ENCODE data around the gene RAB11FIP5.

RAB11FIP5 gene

GRCh38 chr2:73032702-73033097 lies 80.0 kb downstream of the RAB11FIP5 start:
- Histone ChIP-seq H3K27ac (no peak overlapping the region), H3K4me3 (ENCODE audit: low read depth, low read length) (no peak overlapping the region), H3K27me3 (ENCODE audit: control insufficient read depth, insufficient read depth, low read length) (no peaks in the 10 kb centered on the region), H3K9me3 (ENCODE audit: control insufficient read depth, low read length) (no peaks in the 10 kb centered on the region), H3K36me3 (ENCODE audit: control insufficient read depth, insufficient read depth, low read length) (no peaks in the 10 kb centered on the region), H3K9ac (no peak overlapping the region), H3K4me2 (ENCODE audit: low read length) (no peak overlapping the region), H2AFZ (no peak overlapping the region), H3K79me2 (no peaks in the 10 kb centered on the region), H3K4me1 (no peaks in the 10 kb centered on the region)
- no peak for TF ChIP-seq CTCF (IDR thresholded peaks at IDR 0.05)

DNA sequence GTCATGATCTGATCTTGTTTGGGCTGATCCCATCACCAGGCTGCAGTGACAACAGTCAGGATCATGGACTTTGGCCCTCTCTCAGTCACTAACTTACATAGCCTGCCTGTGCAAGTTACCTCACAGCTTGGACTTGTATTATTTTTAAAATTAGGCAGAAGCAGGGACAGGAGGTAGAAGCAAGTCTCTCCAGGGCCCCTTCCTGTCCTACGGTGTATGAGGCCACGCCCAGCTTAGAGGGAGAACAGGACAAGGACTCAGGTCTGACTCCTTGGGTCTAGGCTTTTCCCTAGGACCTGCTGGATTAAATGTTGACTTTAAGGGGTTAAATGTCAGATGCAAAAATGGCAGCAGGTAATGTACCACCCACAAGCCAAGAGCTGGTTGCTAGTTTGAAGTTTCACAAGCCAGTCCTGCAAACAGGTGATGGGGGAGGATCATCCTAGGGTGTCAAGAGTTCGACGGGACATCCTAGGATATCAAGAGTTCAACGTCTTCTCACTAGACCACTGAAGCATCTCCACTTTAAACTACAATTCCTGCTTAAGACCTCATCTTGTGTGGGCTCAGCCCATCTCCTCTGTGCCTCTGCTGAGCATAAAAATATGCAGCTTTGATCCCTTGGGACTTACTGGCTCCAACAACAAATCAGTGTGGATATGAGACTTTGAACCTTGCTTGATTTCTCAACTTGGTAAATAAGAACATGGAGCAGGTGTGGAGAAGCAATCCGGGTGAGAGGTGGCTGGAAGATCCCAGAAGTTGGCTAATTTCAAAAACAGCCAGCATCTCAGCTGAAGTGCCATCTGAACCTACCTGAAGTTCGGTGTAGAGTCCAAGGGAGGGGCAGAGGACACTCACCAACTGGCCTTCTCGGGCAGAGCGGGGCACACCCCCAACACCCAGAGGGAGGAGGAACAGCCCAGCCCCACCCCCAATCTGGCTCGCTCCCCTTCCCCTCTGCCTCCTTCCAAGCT lies 80.7 kb downstream of the RAB11FIP5 start:
- Histone ChIP-seq H3K27ac (no peak overlapping the region), H3K4me3 (ENCODE audit: low read depth, low read length) (no peak overlapping the region), H3K79me2 (no peaks in the 10 kb centered on the region), H2AFZ (no peak overlapping the region), H3K36me3 (ENCODE audit: control insufficient read depth, insufficient read depth, low read length) (no peaks in the 10 kb centered on the region), H3K27me3 (ENCODE audit: control insufficient read depth, insufficient read depth, low read length) (no peaks in the 10 kb centered on the region), H3K4me1 (no peaks in the 10 kb centered on the region), H3K9me3 (ENCODE audit: control insufficient read depth, low read length) (no peaks in the 10 kb centered on the region), H3K9ac (no peak overlapping the region), H3K4me2 (ENCODE audit: low read length) (no peak overlapping the region)
- no peak for TF ChIP-seq CTCF (IDR thresholded peaks at IDR 0.05)

GRCh38 chr2:73031095-73031678 lies 81.6 kb downstream of the RAB11FIP5 start:
- no peak for TF ChIP-seq CTCF (IDR thresholded peaks at IDR 0.05)
- Histone ChIP-seq H3K9ac (no peak overlapping the region), H3K27ac (no peak overlapping the region)

GRCh38 chr2:73028841-73029240 lies 83.9 kb downstream of the RAB11FIP5 start:
- no peaks in the 10 kb centered on the region for H3K4me1 ChIP-seq
- H3K27ac ChIP-seq, result no peak overlapping the region
- no peaks in the 10 kb centered on the region for H3K36me3 ChIP-seq (ENCODE audit: control insufficient read depth, insufficient read depth, low read length)
- H3K27me3 ChIP-seq (ENCODE audit: control insufficient read depth, insufficient read depth, low read length), result no peaks in the 10 kb centered on the region
- no peaks in the 10 kb centered on the region for H3K9me3 ChIP-seq (ENCODE audit: control insufficient read depth, low read length)
- H3K79me2 ChIP-seq, result no peaks in the 10 kb centered on the region
- no peak overlapping the region for H3K4me2 ChIP-seq (ENCODE audit: low read length)
- no peak for TF ChIP-seq CTCF (IDR thresholded peaks at IDR 0.05)
- H2AFZ ChIP-seq, result no peak overlapping the region
- H3K4me3 ChIP-seq (ENCODE audit: low read depth, low read length), result no peak overlapping the region
- H3K9ac ChIP-seq, result no peak overlapping the region

More at GRCh38 chr2:73031095-73031678, 81.6 kb downstream of the RAB11FIP5 start:
- no peaks in the 10 kb centered on the region for H3K36me3 ChIP-seq (ENCODE audit: control insufficient read depth, insufficient read depth, low read length)
- no peaks in the 10 kb centered on the region for H3K4me1 ChIP-seq
- H3K27me3 ChIP-seq (ENCODE audit: control insufficient read depth, insufficient read depth, low read length), result no peaks in the 10 kb centered on the region
- H2AFZ ChIP-seq, result no peak overlapping the region
- H3K9me3 ChIP-seq (ENCODE audit: control insufficient read depth, low read length), result no peaks in the 10 kb centered on the region
- no peaks in the 10 kb centered on the region for H3K79me2 ChIP-seq
- no peak overlapping the region for H3K4me2 ChIP-seq (ENCODE audit: low read length)
- H3K4me3 ChIP-seq (ENCODE audit: low read depth, low read length), result no peak overlapping the region
